ENCODE results near the gene ZNF722.
A peak's percentile ranks its signal among the peaks of the same experiment; 100 is the strongest.
"Not testable (repeated sequence)": the region's sequence is repeated elsewhere in the genome, so short reads cannot be mapped to it uniquely, and the experiment has no call there.

Gene ZNF722

GRCh38 chr7:63998549-63998948 lies at the start of gene ZNF722:
ZNF722 (plus strand) TSS chr7:63998849; CDS start chr7:63998962, 113 bp downstream.
- DNase-seq (ENCODE audit: low read depth in 3 of 3), result no peak

GRCh38 chr7:63953181-63953580 lies 45.5 kb upstream of the ZNF722 start:
- DNase-seq (ENCODE audit: low read depth in 3 of 3), result no peak

- DNase-seq (ENCODE audit: low read depth in 3 of 3), result no peak
These were observed 30.0 kb upstream of the ZNF722 start for GRCh38 chr7:63968629-63969028.

GRCh38 chr7:64015496-64015895 lies 16.8 kb downstream of the ZNF722 start:
- DNase-seq (ENCODE audit: low read depth in 3 of 3), result not testable (repeated sequence)

GRCh38 chr7:64035388-64035787 lies 36.7 kb downstream of the ZNF722 start:
- no peak for DNase-seq (ENCODE audit: low read depth in 3 of 3)

GRCh38 chr7:64037095-64037494 lies 38.4 kb downstream of the ZNF722 start:
- no peak for DNase-seq (ENCODE audit: low read depth in 3 of 3)

- DNase-seq (ENCODE audit: low read depth in 3 of 3), result peak in 1 of 3 donors; percentile 8
These were observed 46.8 kb downstream of the ZNF722 start, which contains the start of gene ZNF727 for GRCh38 chr7:64045301-64046040. ZNF727 (plus strand) TSS chr7:64045434; CDS start chr7:64045622, 188 bp downstream.

GRCh38 chr7:64046041-64046389 lies 47.4 kb downstream of the ZNF722 start:
- DNase-seq (ENCODE audit: low read depth in 3 of 3), result no peak

All from stimulated activated CD4-positive, alpha-beta T cell treated with anti-CD3 and anti-CD28 coated beads, TNF-alpha, amount 100 ng/mL, for 48 hours (primary cell).